Loucy (cell line): ENCODE data around the gene C3orf70.

Experiments
- CTCF ChIP-seq: fragments of 200-600 bp; sonication (generic); conservative IDR thresholded peaks from 2 replicates; pipeline ENCODE4 v1.5.1; 2014; ENCODE audit warnings: mild to moderate bottlenecking, antibody characterized with exemption, low read length
- EZH2phosphoT487 ChIP-seq: fragments of 200-600 bp; IDR thresholded peaks from 2 replicates; pipeline ENCODE4 v1.6.1; 2018; ENCODE audit warnings: antibody characterized with exemption, mild to moderate bottlenecking, moderate library complexity, borderline replicate concordance

GRCh38 chr3:185188816-185189215 lies 36.0 kb upstream of the C3orf70 start:
- TF ChIP-seq CTCF (no peak), EZH2phosphoT487 (no peak)
